ENCODE results near the gene ITGAV. TPM values are rescaled to one million over a fixed set of nuclear protein-coding genes. Genes with fewer than 3 reads are reported as not detected.

ITGAV gene
- total and polyA plus RNA-seq, 2 donors (not counting 1 experiment from before 2014, with no cell fraction given), result 121 to 205 TPM

GRCh38 chr2:186648130-186648529 lies 58.3 kb downstream of the ITGAV start:
- Histone ChIP-seq H3K36me3 (ENCODE audit: control insufficient read depth, insufficient read depth, low read length) (no peaks in the 10 kb centered on the region), H3K27me3 (ENCODE audit: control insufficient read depth, insufficient read depth, low read length) (no peaks in the 10 kb centered on the region), H3K4me1 (ENCODE audit: control insufficient read depth, extremely low read depth, insufficient read depth, low read length) (no peaks in the 10 kb centered on the region), H3K4me2 (ENCODE audit: extremely low read depth, insufficient read depth, low read length) (no peak overlapping the region), H4K20me1 (ENCODE audit: control insufficient read depth, extremely low read depth, insufficient read depth, low read length) (no peaks in the 10 kb centered on the region), H3K9me3 (ENCODE audit: control insufficient read depth, insufficient read depth, low read depth, low read length) (no peaks in the 10 kb centered on the region), H3K27ac (ENCODE audit: insufficient read depth, low read length) (no peak overlapping the region), H3K4me3 (replicated peaks in 1 of 4; ENCODE audit: control extremely low read depth in 1 of 4, insufficient read depth in 1 of 4, low read depth in 3 of 4, low read length in 4 of 4) (no peak overlapping the region), H2AFZ (ENCODE audit: low read length) (no peak overlapping the region), H3K79me2 (ENCODE audit: control insufficient read depth, insufficient read depth, low read length) (no peaks in the 10 kb centered on the region), H3K9ac (ENCODE audit: insufficient read depth, low read length) (no peak overlapping the region)
- TF ChIP-seq EZH2 (IDR thresholded peaks at IDR 0.05; ENCODE audit: low read length, missing control alignments) (no peak), CTCF (conservative IDR thresholded peaks at IDR 0.05 in 1 of 2, IDR thresholded peaks at IDR 0.05 in 1 of 2; ENCODE audit: low read depth in 1 of 2, low read length in 2 of 2) (no peak)
- DNase-seq (ENCODE audit: low read depth in 2 of 2), result peak; percentile 4 to 52

- Histone ChIP-seq H4K20me1 (ENCODE audit: control insufficient read depth, extremely low read depth, insufficient read depth, low read length) (no peaks in the 10 kb centered on the region), H2AFZ (ENCODE audit: low read length) (no peak overlapping the region), H3K79me2 (ENCODE audit: control insufficient read depth, insufficient read depth, low read length) (no peaks in the 10 kb centered on the region), H3K36me3 (ENCODE audit: control insufficient read depth, insufficient read depth, low read length) (no peaks in the 10 kb centered on the region), H3K4me1 (ENCODE audit: control insufficient read depth, extremely low read depth, insufficient read depth, low read length) (no peaks in the 10 kb centered on the region), H3K4me2 (ENCODE audit: extremely low read depth, insufficient read depth, low read length) (no peak overlapping the region), H3K27ac (ENCODE audit: insufficient read depth, low read length) (no peak overlapping the region), H3K4me3 (replicated peaks in 1 of 4; ENCODE audit: control extremely low read depth in 1 of 4, insufficient read depth in 1 of 4, low read depth in 3 of 4, low read length in 4 of 4) (no peak overlapping the region), H3K27me3 (ENCODE audit: control insufficient read depth, insufficient read depth, low read length) (no peaks in the 10 kb centered on the region), H3K9ac (ENCODE audit: insufficient read depth, low read length) (no peak overlapping the region), H3K9me3 (ENCODE audit: control insufficient read depth, insufficient read depth, low read depth, low read length) (no peaks in the 10 kb centered on the region)
- DNase-seq (ENCODE audit: low read depth in 2 of 2), result no peak
- no peak for TF ChIP-seq CTCF (conservative IDR thresholded peaks at IDR 0.05 in 1 of 2, IDR thresholded peaks at IDR 0.05 in 1 of 2; ENCODE audit: low read depth in 1 of 2, low read length in 2 of 2)
- TF ChIP-seq EZH2 (IDR thresholded peaks at IDR 0.05; ENCODE audit: low read length, missing control alignments), result no peak
Measured at GRCh38 chr2:186653511-186653910, 63.7 kb downstream of the ITGAV start.

- H3K27ac ChIP-seq (ENCODE audit: insufficient read depth, low read length), result no peak overlapping the region
- no peak for TF ChIP-seq CTCF (conservative IDR thresholded peaks at IDR 0.05 in 1 of 2, IDR thresholded peaks at IDR 0.05 in 1 of 2; ENCODE audit: low read depth in 1 of 2, low read length in 2 of 2)
- no peak for TF ChIP-seq EZH2 (IDR thresholded peaks at IDR 0.05; ENCODE audit: low read length, missing control alignments)
- no peaks in the 10 kb centered on the region for H4K20me1 ChIP-seq (ENCODE audit: control insufficient read depth, extremely low read depth, insufficient read depth, low read length)
- no peaks in the 10 kb centered on the region for H3K27me3 ChIP-seq (ENCODE audit: control insufficient read depth, insufficient read depth, low read length)
- no peaks in the 10 kb centered on the region for H3K4me1 ChIP-seq (ENCODE audit: control insufficient read depth, extremely low read depth, insufficient read depth, low read length)
- no peak overlapping the region for H3K4me3 ChIP-seq (replicated peaks in 1 of 4; ENCODE audit: control extremely low read depth in 1 of 4, insufficient read depth in 1 of 4, low read depth in 3 of 4, low read length in 4 of 4)
- no peak overlapping the region for H2AFZ ChIP-seq (ENCODE audit: low read length)
- H3K9me3 ChIP-seq (ENCODE audit: control insufficient read depth, insufficient read depth, low read depth, low read length), result no peaks in the 10 kb centered on the region
- H3K36me3 ChIP-seq (ENCODE audit: control insufficient read depth, insufficient read depth, low read length), result no peaks in the 10 kb centered on the region
- DNase-seq (ENCODE audit: low read depth in 2 of 2), result no peak
- no peaks in the 10 kb centered on the region for H3K79me2 ChIP-seq (ENCODE audit: control insufficient read depth, insufficient read depth, low read length)
- no peak overlapping the region for H3K4me2 ChIP-seq (ENCODE audit: extremely low read depth, insufficient read depth, low read length)
- no peak overlapping the region for H3K9ac ChIP-seq (ENCODE audit: insufficient read depth, low read length)
Measured at GRCh38 chr2:186659383-186659782, 69.5 kb downstream of the ITGAV start.
